Activated CD4-positive, alpha-beta T cell treated with anti-CD3 and anti-CD28 coated beads for 48 hours (primary cell): ENCODE data around the gene MAML2.

Source experiments
- DNase-seq: peaks from one replicate; pipeline ENCODE4 v3.0.0-alpha.2; 2020

The MAML2 gene

DNA sequence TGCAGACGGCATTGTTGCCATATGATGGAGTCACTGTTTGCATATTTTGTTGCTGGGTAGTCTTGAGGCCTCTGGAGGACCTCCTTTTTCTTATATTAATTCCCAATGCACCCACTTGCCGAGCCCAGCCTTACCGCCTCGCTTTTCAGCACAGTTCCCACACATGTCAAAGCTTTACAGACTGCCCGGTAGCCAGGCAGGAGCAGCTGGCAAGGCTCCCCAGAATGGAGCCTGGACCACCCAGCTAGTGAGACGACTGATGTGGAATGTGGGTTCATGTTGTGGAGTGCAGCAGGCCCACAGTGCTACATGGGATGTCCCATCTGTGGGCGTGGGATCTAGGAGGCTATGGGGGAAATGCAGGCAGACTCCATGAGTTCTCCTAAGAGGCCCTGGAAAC lies 319.7 kb downstream of the MAML2 start:
- no peak for DNase-seq

GRCh38 chr11:96021901-96022650 lies 320.9 kb downstream of the MAML2 start:
- DNase-seq = no peak

DNA sequence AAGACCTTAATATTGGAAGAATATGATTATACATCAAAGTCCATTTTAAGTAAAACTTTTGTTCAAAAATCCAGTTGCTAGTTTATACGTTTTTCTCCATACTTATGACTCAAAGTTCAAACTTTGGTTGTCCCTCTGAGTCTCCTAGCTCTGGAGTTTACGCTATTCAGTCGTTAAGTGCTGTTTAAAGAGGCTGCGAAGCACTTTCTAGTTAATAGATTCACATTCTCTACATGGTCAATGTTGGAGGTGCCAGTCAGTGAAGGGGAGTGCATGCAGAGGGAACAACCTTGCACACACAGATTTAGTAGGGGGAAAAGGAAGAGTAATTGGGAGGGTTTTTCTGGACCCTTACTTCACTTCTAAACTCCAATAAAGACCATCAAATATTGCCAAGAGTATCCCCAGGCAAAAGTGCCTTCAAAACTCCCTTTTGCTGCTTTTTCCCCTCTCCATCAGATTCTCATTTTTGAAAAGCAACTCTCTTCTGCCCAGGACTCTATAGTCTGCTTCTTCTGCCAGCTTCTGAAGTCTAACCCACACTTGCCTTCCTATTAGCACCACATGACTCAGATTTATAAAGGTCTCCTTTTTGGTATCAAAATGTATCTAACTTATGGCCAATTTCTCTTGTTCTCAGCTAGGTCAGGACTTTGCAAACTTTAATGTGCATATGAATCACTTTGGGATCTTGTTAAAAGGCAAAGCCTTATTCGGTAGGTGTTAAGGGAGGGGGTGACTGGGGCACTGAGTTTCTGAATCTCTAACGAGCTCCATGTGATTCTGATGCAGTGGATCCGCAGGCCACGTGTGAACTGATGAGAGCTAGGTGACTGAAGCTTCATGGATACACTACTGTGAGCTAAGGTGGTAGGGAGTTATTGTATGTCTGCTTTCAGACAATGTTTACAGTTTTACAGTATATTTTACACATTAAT lies 322.9 kb downstream of the MAML2 start:
- DNase-seq = peak; percentile 34

- no peak for DNase-seq
Observed at GRCh38 chr11:96019281-96019680, 323.7 kb downstream of the MAML2 start.

- DNase-seq = no peak
Observed at GRCh38 chr11:96017856-96018255, 325.1 kb downstream of the MAML2 start.

DNA sequence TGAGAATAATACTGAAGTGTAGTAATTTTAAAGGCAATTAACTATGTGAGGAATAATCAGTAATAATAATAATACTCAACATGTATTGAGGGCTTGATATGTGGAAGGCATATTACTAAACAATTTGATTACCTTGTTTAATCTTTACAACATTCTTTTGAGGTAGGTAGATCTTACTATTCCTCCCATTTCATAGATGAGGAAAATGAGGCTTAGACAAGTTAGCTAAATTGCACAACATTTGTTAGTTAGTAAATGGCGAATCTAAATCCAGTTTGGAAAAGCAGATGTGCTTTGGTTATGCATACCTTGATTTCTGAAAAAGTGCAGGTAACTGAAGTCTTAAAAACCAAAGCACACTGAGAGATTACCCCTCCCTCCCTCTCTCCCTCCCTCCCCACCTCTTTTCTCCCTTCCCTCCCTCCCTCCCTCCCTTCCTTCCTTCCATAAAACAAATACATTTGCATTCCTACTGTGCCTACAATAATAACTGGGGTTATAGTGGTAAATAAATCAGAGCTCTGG lies 326.0 kb downstream of the MAML2 start:
- DNase-seq = no peak

DNA sequence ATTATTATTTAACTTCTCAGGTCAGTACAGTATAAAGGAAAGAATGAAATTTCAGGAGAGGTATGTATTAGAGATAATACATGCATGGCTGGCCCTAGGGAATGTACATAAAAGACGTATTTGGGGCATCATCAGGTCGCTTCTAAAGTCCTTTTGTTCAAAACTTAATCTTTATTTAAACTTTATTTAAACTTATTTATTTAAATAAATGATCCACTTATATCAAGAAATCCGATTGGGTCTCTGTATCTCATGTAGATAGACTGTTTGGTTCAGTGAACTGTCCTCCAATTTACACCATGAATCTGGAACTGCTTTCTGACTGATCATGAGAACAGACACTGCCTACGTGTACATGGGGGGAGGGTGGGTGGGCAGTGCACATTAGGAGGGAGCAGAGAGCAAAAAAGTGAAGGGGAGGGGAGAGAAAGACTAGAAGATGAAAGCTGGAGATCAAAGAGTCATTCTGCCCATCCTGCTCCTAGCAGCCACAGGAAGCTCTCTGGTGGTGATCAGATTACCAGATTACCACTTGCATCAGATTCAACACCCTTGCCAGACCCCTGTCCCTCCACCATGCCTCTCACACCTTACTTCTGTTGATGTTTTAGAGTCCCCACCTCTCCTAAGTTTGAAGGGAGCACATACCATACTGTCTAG lies 327.0 kb downstream of the MAML2 start:
- DNase-seq = peak; percentile 37

DNA sequence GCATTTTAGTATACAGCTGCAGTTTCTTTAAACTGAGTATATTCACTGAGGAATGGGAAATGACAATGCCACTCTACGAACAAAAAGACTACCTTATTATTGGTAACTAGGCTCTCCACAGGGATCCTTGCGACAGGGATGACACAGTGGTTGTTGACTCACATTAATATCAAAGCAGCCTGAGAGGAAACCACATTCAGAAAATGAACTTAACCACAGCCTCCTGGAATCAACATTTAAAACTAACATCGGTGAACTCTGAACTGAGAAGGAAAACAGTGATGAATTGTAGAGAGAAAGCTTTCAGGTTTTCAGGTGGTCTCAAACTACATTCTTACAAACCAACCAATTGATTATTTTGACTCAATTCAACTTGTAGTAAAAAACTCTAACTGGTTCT lies 328.8 kb downstream of the MAML2 start:
- peak; percentile 58 for DNase-seq

- DNase-seq = peak; percentile 30
Observed at GRCh38 chr11:96013461-96014213, 329.4 kb downstream of the MAML2 start.

DNA sequence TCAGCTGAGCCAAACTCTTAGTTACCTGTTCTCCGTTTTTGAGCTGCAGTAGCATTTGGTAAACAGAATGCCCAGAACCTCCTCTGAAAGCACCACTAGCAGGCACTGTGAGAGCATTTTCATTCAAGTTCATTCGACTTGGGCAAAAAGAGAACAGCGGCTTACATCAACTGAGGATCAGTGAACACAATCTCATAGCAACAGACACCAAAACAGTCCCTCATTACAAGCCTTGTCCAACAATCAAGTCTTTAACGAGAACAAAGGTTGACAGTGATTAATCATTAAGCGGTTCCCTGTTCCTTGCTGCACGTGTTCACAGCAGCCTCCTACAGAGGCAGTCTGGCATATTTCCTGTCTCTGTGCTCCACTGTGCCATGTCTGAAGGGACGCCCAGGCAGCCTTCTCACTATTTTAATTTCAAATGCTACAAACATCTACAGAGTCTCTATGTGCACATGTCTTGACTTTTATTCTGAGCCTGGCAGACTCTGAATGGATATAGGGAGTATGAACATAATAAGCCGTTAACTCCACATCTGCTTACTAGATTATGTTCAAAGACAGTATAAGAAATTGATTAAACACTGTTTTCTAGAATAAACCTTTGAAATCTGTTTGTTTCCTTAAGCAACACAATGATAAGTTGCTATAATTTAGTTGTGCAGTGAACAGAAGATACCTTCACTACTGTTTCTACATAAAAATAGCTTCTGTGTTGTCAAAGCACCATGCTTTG lies 330.7 kb downstream of the MAML2 start:
- peak; percentile 60 for DNase-seq

DNA sequence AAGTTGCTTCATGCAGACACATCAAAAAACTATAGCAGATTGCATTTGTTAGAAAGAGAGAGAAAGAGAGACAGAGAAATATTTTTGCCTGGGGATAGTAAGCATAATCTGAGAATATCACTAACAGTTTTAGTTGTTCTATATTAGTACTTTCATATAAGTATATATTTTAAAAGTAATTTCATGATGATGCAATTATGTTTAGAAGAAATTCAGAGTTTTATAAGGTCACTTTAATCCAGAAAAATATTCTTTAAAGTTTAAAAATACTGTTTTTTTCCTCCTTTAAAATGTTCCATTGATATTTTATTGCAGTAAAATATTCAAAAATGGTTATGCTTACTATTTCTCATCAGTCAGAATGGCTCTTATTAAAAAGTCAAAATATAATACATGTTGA lies 332.3 kb downstream of the MAML2 start:
- no peak for DNase-seq

DNA sequence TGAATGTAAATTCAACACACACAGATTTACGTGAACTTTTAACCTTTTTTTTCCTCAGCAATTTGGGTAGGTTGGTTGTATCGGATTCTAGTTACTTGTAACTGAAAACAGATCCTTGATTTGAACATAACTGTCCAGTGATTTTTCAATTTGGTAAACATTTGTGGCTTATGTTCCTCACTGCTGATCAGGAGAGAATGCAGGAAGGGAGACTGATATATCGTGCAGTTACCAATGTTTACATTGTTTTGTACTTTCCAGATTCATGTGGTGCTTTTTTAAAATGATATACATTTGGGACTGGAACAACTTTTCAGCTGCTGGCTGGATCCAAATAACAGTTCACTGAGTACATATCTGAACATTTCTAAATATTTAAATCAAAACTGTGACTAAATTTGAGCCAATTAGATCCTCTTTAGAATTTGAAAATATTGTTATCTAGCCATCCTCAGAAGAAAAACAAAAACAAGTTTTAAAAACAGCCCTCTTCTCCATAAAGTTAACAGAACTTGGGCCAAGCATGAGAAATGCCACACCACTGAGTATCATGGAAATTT lies 334.8 kb downstream of the MAML2 start:
- DNase-seq = no peak

DNA sequence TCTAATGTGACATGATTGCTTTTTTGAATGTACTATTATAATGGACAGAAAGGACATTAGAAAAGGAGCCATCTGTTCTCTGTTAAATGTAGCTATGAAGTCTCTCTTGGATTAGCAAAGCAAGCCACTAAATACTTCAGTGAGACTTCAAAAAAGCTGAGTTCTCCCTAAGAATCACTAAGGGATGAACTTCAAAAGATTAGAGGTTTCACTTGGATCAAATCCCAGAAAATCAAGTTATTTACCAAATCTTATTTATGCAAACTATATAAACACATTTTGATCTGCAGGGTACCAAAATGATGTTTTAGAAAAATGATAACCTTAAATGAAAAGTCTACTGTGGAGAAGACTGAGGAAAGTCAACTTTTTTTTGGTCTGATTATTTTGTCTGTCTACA lies 337.0 kb downstream of the MAML2 start:
- no peak for DNase-seq

DNA sequence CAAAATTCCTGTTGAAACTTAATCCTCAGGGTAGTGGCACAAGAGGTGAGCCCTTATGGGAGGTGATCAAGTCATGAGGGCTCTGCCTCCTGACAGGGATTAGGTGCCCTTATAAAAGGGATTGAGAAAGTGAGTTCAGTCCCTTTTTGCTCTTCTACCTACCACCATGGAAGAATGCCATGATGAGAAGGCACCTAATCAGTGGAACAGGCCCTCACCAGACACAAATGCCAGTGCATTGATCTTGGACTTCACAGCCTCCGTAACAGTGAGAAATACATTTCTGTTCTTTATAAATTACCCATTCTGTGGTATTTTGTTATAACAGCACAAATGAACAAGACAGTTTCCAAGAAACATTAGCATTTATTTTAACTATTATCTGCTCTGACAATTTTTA lies 338.1 kb downstream of the MAML2 start:
- DNase-seq = no peak

GRCh38 chr11:96002754-96003290 lies 340.2 kb downstream of the MAML2 start:
- no peak for DNase-seq

DNA sequence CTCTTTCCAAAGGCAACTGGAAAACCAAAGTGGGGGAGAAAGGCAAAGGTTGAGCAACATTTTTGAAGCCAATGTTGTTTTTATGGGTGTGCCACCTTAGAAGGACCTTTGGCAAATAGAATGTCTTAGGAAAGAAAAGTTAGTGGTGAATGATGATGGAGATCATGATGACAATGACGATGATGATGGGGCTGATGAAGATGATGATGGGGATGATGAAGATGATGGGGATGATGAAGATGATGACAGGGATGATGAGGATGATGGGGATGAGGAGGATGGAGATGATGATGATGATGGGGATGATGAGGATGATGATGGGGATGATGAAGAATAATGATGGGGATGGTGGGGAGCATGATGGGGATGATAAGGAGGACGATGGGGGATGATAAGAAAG lies 340.7 kb downstream of the MAML2 start:
- DNase-seq = no peak

GRCh38 chr11:96001037-96001436 lies 342.0 kb downstream of the MAML2 start:
- DNase-seq = no peak

GRCh38 chr11:95999711-96000406 lies 343.1 kb downstream of the MAML2 start:
- DNase-seq = no peak

DNA sequence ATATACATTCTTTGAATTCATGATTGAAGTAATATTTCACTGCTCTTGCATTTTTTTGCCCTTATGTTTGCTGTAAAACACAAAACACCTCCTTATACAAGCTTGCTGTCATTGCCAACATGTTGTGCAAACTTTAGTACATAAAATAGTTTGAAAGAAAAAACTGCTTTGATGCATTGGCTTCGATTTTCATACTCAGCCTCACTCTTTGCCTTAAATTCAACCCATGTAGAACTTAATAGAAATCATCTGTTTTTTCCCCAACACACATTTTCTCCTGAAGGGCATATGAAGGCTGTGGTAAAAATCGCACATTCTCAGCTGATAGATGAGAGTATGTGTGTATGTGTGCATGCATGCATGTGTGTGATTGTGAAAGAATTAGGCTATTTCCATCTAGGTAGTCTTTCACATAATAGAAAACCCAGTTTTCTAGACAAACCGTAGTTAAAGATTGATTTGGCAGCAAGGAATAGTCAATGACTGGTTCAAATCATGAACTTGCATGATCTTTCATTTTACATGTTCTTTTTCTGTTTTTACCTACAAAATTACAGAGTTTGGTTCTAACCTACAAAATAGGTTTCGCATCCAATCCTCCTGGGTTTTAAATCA lies 346.3 kb downstream of the MAML2 start:
- DNase-seq = no peak

GRCh38 chr11:95994329-95994728 lies 348.7 kb downstream of the MAML2 start:
- DNase-seq = no peak
